Stimulated activated naive B cell treated with anti-CD40 and anti-IgM and Interleukin-4, amounts not matched to agents 10 μg/mL and 1 μg/mL and 100 μg/mL, for 72 hours (primary cell): ENCODE data around the gene ZNF423.
A peak's percentile ranks its signal among the peaks of the same experiment; 100 is the strongest.

Experiments used
- ATAC-seq, 2 donors: fragments of 150-1000 bp; cut with Tn5 transposase; replicated peaks; 2 replicates each; pipeline ENCODE4 v1.10.0; 2021; ENCODE audit warnings: moderate library complexity in 1 of 2
- DNase-seq: peaks from one replicate; pipeline ENCODE4 v3.0.0; 2021
- H3K27ac Mint-ChIP-seq: one replicate; pipeline ENCODE4 v1.8.0; 2022; ENCODE audit warnings: mild to moderate bottlenecking, mixed read lengths
- H3K27me3 Mint-ChIP-seq, 2 donors: one replicate each; pipeline ENCODE4 v1.8.0; 2022; ENCODE audit warnings: mixed read lengths in 2 of 2
- H3K36me3 Mint-ChIP-seq, 2 donors: one replicate each; pipeline ENCODE4 v1.8.0; 2022; ENCODE audit warnings: mixed read lengths in 2 of 2, mild to moderate bottlenecking in 1 of 2
- H3K4me1 Mint-ChIP-seq, 2 donors: one replicate each; pipeline ENCODE4 v1.8.0; 2022; ENCODE audit warnings: mixed read lengths in 2 of 2, mild to moderate bottlenecking in 1 of 2
- H3K4me3 Mint-ChIP-seq, 2 donors: one replicate each; pipeline ENCODE4 v1.8.0; 2022; ENCODE audit warnings: mild to moderate bottlenecking in 2 of 2, mixed read lengths in 2 of 2, moderate library complexity in 1 of 2
- H3K9me3 Mint-ChIP-seq, 2 donors: one replicate each; pipeline ENCODE4 v1.8.0; 2022; ENCODE audit warnings: mixed read lengths in 2 of 2, mild to moderate bottlenecking in 1 of 2

Gene ZNF423

DNA sequence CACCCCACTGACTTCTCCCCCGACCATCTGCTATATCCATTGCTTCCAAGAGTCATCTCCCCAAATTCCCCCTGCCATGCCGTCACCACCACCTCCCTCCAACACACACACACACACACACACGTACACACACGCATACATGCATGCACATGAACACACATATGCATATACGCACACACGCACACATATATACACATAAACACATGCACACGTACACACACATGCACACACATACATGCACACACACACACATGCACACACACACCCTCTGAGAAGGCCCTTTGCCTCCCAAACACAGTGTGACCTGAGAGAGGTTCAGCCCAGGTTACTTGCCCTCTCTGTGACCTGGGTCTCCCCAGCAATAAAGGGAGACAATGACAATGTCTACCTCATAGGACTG, 95.1 kb downstream of the ZNF423 start:
- Mint-ChIP-seq H3K27ac (no peak overlapping the region), H3K36me3 (no peaks in the 10 kb centered on the region), H3K27me3 (peaks cover 6 to 12% of the 10 kb centered on the region in 2 donors), H3K9me3 (no peaks in the 10 kb centered on the region), H3K4me3 (no peak overlapping the region), H3K4me1 (peaks cover 0 to 1% of the 10 kb centered on the region in 2 donors)
- no peak for ATAC-seq
- DNase-seq = no peak

DNA sequence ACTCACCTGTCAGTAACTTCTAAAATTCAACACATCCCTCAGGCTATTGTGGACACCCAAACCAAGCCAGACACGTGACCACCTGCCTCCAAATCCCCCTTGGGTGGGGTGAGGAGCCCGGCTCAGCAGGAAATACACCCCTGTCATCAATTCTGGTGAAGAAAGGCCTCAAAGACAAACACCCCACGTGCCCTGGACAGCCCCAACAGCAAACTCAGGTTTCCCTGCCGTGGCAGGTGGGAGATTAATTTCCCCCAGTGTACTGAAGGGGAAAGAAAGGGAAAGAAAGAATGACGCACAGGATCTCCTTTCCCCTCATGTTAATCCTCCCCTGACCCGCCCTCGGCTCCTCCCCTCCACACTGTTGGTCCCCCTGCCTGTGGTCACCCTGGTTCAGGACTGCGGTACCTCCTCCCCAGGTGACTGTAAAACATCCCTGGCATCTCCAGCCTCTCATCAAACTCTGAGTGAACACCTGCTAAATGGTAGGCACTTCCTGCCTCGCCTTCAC, 98.3 kb downstream of the ZNF423 start:
- H3K27ac Mint-ChIP-seq = no peak overlapping the region

GRCh38 chr16:49756775-49757558, 98.9 kb downstream of the ZNF423 start:
- no peak overlapping the region for H3K4me3 Mint-ChIP-seq
- H3K4me1 Mint-ChIP-seq = peaks cover 7 to 17% of the 10 kb centered on the region in 2 donors
- DNase-seq (no peak), ATAC-seq (no peak)
- no peaks in the 10 kb centered on the region for H3K36me3 Mint-ChIP-seq
- no peaks in the 10 kb centered on the region for H3K9me3 Mint-ChIP-seq
- H3K27ac Mint-ChIP-seq = no peak overlapping the region
- peaks cover 30 to 34% of the 10 kb centered on the region in 2 donors for H3K27me3 Mint-ChIP-seq

More for the DNA sequence above, 98.3 kb downstream of the ZNF423 start:
- H3K36me3 Mint-ChIP-seq = no peaks in the 10 kb centered on the region
- DNase-seq (no peak), ATAC-seq (no peak)
- no peaks in the 10 kb centered on the region for H3K9me3 Mint-ChIP-seq
- H3K4me1 Mint-ChIP-seq = peaks cover 7 to 17% of the 10 kb centered on the region in 2 donors
- no peak overlapping the region for H3K4me3 Mint-ChIP-seq
- H3K27me3 Mint-ChIP-seq = peaks cover 27 to 28% of the 10 kb centered on the region in 2 donors

DNA sequence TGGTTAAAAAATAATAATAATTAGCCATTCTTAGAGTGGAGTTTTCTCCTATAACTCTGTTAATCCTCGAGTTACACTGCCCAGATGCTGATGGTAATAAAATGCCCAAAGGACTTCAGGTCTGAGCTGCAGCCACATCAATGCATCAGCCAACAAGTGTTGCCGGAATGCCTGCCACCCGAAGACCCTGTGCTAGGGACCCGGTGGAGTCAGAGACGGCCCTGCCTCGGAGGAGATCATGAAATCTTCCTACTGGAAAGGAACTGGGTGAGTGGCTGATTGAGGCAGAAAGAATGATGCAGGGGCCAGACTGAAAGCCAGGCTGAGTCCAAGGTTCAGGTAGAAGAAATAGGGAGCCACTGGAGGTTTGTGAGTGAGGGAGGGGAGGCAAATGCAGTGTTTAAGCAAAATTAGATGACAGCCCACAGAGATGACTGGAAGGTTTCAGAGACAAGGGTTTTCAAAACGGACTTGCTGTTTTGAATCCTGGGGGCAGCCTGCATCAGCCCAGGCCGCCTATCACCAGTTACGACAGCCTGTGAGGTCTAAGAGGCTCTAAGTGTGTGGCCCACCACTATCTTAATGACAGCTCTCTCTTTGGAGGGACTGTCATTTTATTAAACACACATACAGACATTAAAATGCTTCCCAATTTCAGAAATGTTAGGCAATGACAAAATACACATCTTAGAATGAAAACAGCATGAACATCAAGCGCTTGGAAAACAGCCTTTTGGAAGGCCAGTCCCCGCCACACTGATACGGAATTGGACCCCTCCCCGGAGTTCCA, 100.0 kb downstream of the ZNF423 start:
- Mint-ChIP-seq H3K4me1 (peaks cover 7 to 17% of the 10 kb centered on the region in 2 donors), H3K9me3 (no peaks in the 10 kb centered on the region), H3K27ac (no peak overlapping the region), H3K27me3 (peaks cover 34% of the 10 kb centered on the region in 2 donors), H3K36me3 (no peaks in the 10 kb centered on the region), H3K4me3 (no peak overlapping the region)
- DNase-seq (no peak), ATAC-seq (no peak)

DNA sequence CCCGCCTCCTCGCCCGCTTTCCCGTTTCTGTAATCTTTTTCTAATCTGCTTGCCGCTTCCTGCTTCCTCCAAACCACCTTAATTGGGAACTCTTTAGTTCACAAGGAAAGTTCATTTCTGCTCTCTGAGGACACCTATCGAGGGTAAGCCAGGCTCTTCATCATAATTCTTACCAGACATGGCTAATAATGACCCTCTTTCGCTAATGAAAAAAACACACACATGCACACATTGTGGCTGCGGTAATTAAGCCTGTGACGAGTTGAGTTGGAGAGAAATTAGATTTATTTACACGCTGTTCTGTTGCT, 100.6 kb downstream of the ZNF423 start:
- peak; percentile 31 to 44 for ATAC-seq

GRCh38 chr16:49754495-49755312, 101.2 kb downstream of the ZNF423 start:
- Mint-ChIP-seq H3K27ac (no peak overlapping the region), H3K9me3 (no peaks in the 10 kb centered on the region), H3K27me3 (peaks cover 34% of the 10 kb centered on the region in 2 donors), H3K4me1 (peaks cover 7 to 17% of the 10 kb centered on the region in 2 donors), H3K36me3 (no peaks in the 10 kb centered on the region), H3K4me3 (peak overlapping the region; percentile 42 to 66)
- DNase-seq (no peak), ATAC-seq (peak; percentile 43 to 53)

More for the DNA sequence above, 100.6 kb downstream of the ZNF423 start:
- DNase-seq = no peak
- no peaks in the 10 kb centered on the region for H3K9me3 Mint-ChIP-seq
- peaks cover 34% of the 10 kb centered on the region in 2 donors for H3K27me3 Mint-ChIP-seq
- H3K27ac Mint-ChIP-seq = no peak overlapping the region
- H3K4me1 Mint-ChIP-seq = peaks cover 7 to 17% of the 10 kb centered on the region in 2 donors
- no peaks in the 10 kb centered on the region for H3K36me3 Mint-ChIP-seq
- peak overlapping the region; percentile 42 to 66 for H3K4me3 Mint-ChIP-seq

- DNase-seq = no peak
- ATAC-seq = no peak
- Mint-ChIP-seq H3K36me3 (no peaks in the 10 kb centered on the region), H3K4me3 (no peak overlapping the region), H3K9me3 (no peaks in the 10 kb centered on the region), H3K27ac (no peak overlapping the region), H3K4me1 (peaks cover 7 to 12% of the 10 kb centered on the region in 2 donors), H3K27me3 (peaks cover 20 to 25% of the 10 kb centered on the region in 2 donors)
Measured at GRCh38 chr16:49750341-49751000, 105.4 kb downstream of the ZNF423 start.

DNA sequence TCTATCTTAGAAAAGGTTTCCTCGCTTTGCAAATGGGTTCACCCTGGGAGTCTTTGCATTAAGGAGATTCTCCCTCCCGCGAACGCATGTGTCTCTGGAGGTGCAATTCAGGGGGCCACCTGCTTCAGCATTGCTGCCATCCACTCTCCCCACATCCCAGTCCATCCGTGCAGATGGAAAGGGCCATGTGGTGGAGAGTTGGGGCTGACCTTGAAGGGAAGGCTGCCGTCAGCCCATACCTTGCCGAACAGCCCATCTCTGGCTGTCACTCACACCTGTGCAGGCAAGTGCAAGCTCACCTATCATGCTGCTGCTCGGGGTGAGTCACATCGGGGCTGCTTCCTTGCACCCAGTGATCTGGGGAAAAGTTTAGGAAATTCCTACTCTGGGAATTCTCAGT, 106.1 kb downstream of the ZNF423 start:
- no peaks in the 10 kb centered on the region for H3K9me3 Mint-ChIP-seq
- no peaks in the 10 kb centered on the region for H3K36me3 Mint-ChIP-seq
- H3K4me1 Mint-ChIP-seq = peaks cover 3 to 6% of the 10 kb centered on the region in 2 donors
- peaks cover 15 to 18% of the 10 kb centered on the region in 2 donors for H3K27me3 Mint-ChIP-seq
- no peak overlapping the region for H3K4me3 Mint-ChIP-seq
- ATAC-seq (no peak), DNase-seq (no peak)
- no peak overlapping the region for H3K27ac Mint-ChIP-seq

DNA sequence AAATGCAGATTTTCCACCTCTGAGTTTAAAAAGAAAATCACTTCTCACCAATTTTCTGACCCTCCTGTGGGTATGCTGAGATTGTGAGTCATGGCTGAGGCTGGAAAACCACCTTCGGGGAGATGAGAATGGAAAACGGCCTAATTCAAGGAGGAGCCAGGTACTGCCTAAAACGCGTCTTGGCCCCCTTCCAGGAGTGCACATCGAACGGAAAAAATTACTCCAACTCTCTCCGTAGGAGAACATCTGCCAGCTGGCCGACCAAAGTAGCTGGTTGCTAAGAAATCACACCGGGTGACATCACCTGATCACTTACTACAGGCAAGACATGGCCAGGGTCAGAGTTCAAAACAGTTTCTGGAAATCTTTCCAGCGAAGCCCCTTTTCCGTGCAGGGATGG, 107.6 kb downstream of the ZNF423 start:
- ATAC-seq (peak in 1 of 2 donors; percentile 5), DNase-seq (no peak)
- no peaks in the 10 kb centered on the region for H3K9me3 Mint-ChIP-seq
- H3K4me3 Mint-ChIP-seq = no peak overlapping the region
- H3K27ac Mint-ChIP-seq = no peak overlapping the region
- H3K4me1 Mint-ChIP-seq = no peaks in the 10 kb centered on the region
- no peaks in the 10 kb centered on the region for H3K36me3 Mint-ChIP-seq
- H3K27me3 Mint-ChIP-seq = peaks cover 10% of the 10 kb centered on the region in 2 donors

DNA sequence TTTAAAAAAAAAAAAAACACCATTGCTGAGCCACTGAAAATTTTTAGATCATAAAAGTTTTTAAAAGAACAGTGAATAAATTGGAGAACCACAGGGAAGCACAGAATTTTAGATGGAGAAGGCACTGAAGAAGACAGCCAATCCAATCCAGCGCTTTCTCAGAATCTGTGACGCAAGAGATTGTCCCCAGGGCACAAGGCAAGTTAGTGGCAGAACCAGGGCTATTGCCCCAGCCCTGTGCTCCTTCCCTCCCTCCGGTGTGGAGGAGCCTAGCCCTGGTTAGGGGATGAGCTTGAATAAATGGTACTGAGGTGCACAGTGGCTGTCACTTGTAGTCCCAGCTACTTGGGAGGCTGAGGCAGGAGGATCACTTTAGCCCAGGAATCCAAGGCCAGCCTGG, 108.3 kb downstream of the ZNF423 start:
- Mint-ChIP-seq H3K4me3 (no peak overlapping the region), H3K27ac (no peak overlapping the region), H3K9me3 (no peaks in the 10 kb centered on the region), H3K4me1 (no peaks in the 10 kb centered on the region), H3K36me3 (no peaks in the 10 kb centered on the region), H3K27me3 (peaks cover 6 to 7% of the 10 kb centered on the region in 2 donors)
- ATAC-seq = no peak
- DNase-seq = no peak

- no peaks in the 10 kb centered on the region for H3K4me1 Mint-ChIP-seq
Measured at GRCh38 chr16:49746545-49746944, 109.4 kb downstream of the ZNF423 start.

DNA sequence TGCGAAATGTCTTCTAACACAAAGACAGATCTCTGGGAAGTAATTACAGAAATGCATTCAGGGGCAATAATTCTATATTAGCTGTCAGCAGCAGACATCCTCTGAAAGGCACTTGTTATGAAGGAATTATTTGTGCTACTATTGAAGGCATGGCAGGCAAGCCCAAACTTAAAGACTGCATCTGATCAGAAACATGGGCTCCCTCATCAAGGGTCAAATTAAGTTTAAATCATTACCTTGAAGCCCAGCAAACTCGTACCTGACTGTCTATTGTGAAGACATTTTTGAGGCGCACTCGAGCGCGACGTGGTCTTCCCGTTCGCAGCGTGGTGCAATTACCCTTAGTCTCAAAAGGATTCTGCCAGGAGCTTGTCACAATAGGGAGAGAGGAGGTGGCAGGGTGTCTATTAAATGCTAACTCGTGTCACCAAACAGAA, 110.6 kb downstream of the ZNF423 start:
- ATAC-seq (no peak), DNase-seq (no peak)
- H3K27ac Mint-ChIP-seq = no peak overlapping the region
- H3K4me3 Mint-ChIP-seq = no peak overlapping the region
- no peaks in the 10 kb centered on the region for H3K9me3 Mint-ChIP-seq
- no peaks in the 10 kb centered on the region for H3K4me1 Mint-ChIP-seq
- H3K36me3 Mint-ChIP-seq = no peaks in the 10 kb centered on the region
- H3K27me3 Mint-ChIP-seq = no peaks in the 10 kb centered on the region

More at GRCh38 chr16:49746545-49746944, 109.4 kb downstream of the ZNF423 start:
- ATAC-seq = no peak
- Mint-ChIP-seq H3K27me3 (peaks cover 0 to 3% of the 10 kb centered on the region in 2 donors), H3K4me3 (no peak overlapping the region), H3K9me3 (no peaks in the 10 kb centered on the region), H3K36me3 (no peaks in the 10 kb centered on the region), H3K27ac (no peak overlapping the region)
- DNase-seq = no peak

GRCh38 chr16:49744244-49745220, 111.4 kb downstream of the ZNF423 start:
- Mint-ChIP-seq H3K9me3 (no peaks in the 10 kb centered on the region), H3K27me3 (no peaks in the 10 kb centered on the region), H3K4me3 (no peak overlapping the region), H3K36me3 (no peaks in the 10 kb centered on the region), H3K4me1 (no peaks in the 10 kb centered on the region), H3K27ac (no peak overlapping the region)
- DNase-seq (no peak), ATAC-seq (no peak)
